Natural killer cell (primary cell): Measurements from ENCODE around the gene PGAP6. TPM values are rescaled to one million over a fixed set of nuclear protein-coding genes. Genes with fewer than 3 reads are reported as not detected.

ENCODE experiments used
- ATAC-seq, 3 donors: fragments of 150-1000 bp in 2 of 3; fragments of 200-7000 bp in 1 of 3; cut with Tn5 transposase; 1 replicate in 1 of 3; 2 replicates in 2 of 3; pipeline ENCODE4 v1.10.0; 2021; ENCODE audit warnings: mild to moderate bottlenecking in 2 of 3, moderate library complexity in 2 of 3
- DNase-seq, 2 donors: peaks; one replicate each; pipeline versions ENCODE4 v3.0.0 to v3.0.0-alpha.2; 2013 to 2021; ENCODE audit warnings: mixed read lengths in 1 of 2
- H3K27ac ChIP-seq: one replicate; pipeline ENCODE4 v1.5.1; 2013; ENCODE audit warnings: mild to moderate bottlenecking, low read length
- H3K27me3 ChIP-seq: one replicate; pipeline ENCODE4 v1.6.1; 2013; ENCODE audit warnings: low read length; ENCODE audit not compliant: control insufficient read depth, insufficient read depth
- H3K36me3 ChIP-seq: one replicate; pipeline ENCODE4 v1.6.1; 2013; ENCODE audit warnings: low read length; ENCODE audit not compliant: control insufficient read depth, insufficient read depth
- H3K4me1 ChIP-seq: one replicate; pipeline ENCODE4 v1.6.1; 2013; ENCODE audit warnings: low read length; ENCODE audit not compliant: control insufficient read depth, insufficient read depth
- H3K4me3 ChIP-seq: one replicate; pipeline ENCODE4 v1.5.1; 2013; ENCODE audit warnings: low read length
- H3K9me3 ChIP-seq: one replicate; pipeline ENCODE4 v1.6.1; 2013; ENCODE audit warnings: low read length; ENCODE audit not compliant: control insufficient read depth, insufficient read depth
- H3K27ac Mint-ChIP-seq, 2 donors: one replicate each; pipeline ENCODE4 v1.8.0; 2022; ENCODE audit warnings: mild to moderate bottlenecking in 2 of 2, mixed read lengths in 2 of 2, moderate library complexity in 1 of 2
- H3K27me3 Mint-ChIP-seq, 2 donors: one replicate each; pipeline ENCODE4 v1.8.0; 2022; ENCODE audit warnings: low read depth in 2 of 2, mixed read lengths in 2 of 2
- H3K36me3 Mint-ChIP-seq: one replicate; pipeline ENCODE4 v1.8.0; 2022; ENCODE audit warnings: mixed read lengths
- H3K4me1 Mint-ChIP-seq, 2 donors: one replicate each; pipeline ENCODE4 v1.8.0; 2022; ENCODE audit warnings: mixed read lengths in 2 of 2
- H3K4me3 Mint-ChIP-seq: one replicate; pipeline ENCODE4 v1.8.0; 2022; ENCODE audit warnings: mild to moderate bottlenecking, moderate library complexity, mixed read lengths
- H3K9me3 Mint-ChIP-seq, 2 donors: one replicate each; pipeline ENCODE4 v1.8.0; 2022; ENCODE audit warnings: mixed read lengths in 2 of 2
- WGBS: methylation state at CpG from one replicate; pipeline ENCODE4 v1.1.7; 2013; ENCODE audit warnings: missing lambda C conversion rate; ENCODE audit not compliant: insufficient coverage; 5-methylcytosine and 5-hydroxymethylcytosine counted together
- intact Hi-C: fragments of 100-400 bp; cut with micrococcal nuclease; formaldehyde crosslinking; loops from one replicate; pipeline ENCODE4 v1.14.2; 2022
- total RNA-seq, 4 donors: library from RNA; stranded (reverse); fragments of 120-200 nt in 1 of 4; gene quantifications; one replicate each; pipeline versions ENCODE4 v1.2.3 to v1.2.4, GENCODE V29; 2013 to 2022
- TF ChIP-seq, protein P1 (sequence below): fragments of 200-600 bp; IDR thresholded peaks from one replicate; pipeline ENCODE4 v1.8.0; 2022; ENCODE audit warnings: antibody characterized with exemption

The PGAP6 gene
- total RNA-seq, 3 donors from 2014 or later (not counting 1 experiment from before 2014, with no cell fraction given): 48.0 to 66.7 (median 54.2) TPM

DNA sequence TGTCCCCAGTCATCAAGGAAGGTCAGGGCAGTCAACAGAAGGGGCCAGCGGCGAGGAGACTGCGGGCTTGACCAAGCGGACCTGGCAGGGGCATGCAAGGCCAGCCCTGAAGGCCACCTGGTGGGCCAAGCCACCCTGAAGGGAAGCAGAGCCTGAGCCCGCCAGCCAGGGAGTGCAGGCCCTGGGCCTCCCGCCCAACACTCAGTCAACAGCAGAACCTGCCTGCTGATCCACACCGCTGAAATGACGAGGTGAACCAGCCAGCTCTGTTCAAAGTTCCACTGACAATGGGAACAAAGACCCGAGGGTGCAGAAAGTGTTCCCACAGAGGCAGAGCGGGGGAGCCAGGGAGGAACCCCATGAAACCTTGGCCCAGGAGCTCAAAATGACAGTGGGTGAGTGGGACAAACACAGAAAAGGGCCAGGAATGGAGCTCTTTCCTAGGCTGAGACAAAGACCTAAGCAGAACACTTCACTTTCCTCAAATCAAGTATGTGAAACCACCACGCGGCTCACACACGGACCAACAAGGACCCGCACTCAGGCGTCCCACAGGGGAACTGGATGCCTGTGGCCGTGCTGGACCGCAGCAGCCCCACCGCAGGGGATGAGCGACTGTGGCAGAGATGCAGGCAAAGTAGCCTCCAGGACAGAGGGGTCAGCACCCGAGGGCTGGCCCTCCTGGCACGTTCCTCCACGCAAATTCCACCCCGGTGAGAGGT lies 41.2 kb downstream of the PGAP6 start:
- H3K36me3 Mint-ChIP-seq: no peaks in the 10 kb centered on the region
- Histone ChIP-seq H3K9me3 (no peaks in the 10 kb centered on the region), H3K4me3 (no peak overlapping the region), H3K36me3 (peaks cover 12% of the 10 kb centered on the region), H3K27me3 (no peaks in the 10 kb centered on the region), H3K4me1 (peaks cover 92% of the 10 kb centered on the region), H3K27ac (peak overlapping the region; percentile 43)
- H3K27me3 Mint-ChIP-seq: no peaks in the 10 kb centered on the region
- DNase-seq: no peak
- intact Hi-C loops: no loop called here
- H3K4me3 Mint-ChIP-seq: peak overlapping the region; percentile 88
- H3K27ac Mint-ChIP-seq: peak overlapping the region; percentile 82 to 89
- 78% methylated on average over 23 of the region's 23 CpGs for whole genome bisulfite sequencing
- TF ChIP-seq, protein P1, sequence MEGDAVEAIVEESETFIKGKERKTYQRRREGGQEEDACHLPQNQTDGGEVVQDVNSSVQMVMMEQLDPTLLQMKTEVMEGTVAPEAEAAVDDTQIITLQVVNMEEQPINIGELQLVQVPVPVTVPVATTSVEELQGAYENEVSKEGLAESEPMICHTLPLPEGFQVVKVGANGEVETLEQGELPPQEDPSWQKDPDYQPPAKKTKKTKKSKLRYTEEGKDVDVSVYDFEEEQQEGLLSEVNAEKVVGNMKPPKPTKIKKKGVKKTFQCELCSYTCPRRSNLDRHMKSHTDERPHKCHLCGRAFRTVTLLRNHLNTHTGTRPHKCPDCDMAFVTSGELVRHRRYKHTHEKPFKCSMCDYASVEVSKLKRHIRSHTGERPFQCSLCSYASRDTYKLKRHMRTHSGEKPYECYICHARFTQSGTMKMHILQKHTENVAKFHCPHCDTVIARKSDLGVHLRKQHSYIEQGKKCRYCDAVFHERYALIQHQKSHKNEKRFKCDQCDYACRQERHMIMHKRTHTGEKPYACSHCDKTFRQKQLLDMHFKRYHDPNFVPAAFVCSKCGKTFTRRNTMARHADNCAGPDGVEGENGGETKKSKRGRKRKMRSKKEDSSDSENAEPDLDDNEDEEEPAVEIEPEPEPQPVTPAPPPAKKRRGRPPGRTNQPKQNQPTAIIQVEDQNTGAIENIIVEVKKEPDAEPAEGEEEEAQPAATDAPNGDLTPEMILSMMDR: no peak
- no peak for ATAC-seq
- no peaks in the 10 kb centered on the region for H3K9me3 Mint-ChIP-seq
- peaks cover 70 to 73% of the 10 kb centered on the region in 2 donors for H3K4me1 Mint-ChIP-seq

DNA sequence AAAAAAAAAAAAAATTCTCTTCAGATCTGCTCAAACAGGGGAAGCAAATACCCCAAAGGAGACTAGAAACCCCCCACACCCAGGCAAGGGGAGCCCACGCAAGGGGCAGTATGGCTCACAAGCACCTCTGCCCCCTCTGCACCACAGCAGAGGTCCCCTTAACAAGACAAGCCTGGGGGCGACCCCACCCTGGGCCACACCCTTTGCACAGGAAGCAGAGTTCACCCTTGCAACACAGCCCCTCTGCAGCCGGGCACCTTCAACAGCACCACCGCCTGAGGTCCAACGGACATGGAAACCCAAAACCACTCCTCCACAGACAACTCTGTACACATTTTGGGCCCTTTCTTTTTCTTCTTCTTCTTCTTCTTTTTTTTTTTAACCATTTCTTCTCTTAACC lies 42.1 kb downstream of the PGAP6 start:
- Mint-ChIP-seq H3K27me3 (no peaks in the 10 kb centered on the region), H3K36me3 (no peaks in the 10 kb centered on the region), H3K4me1 (peaks cover 70 to 73% of the 10 kb centered on the region in 2 donors), H3K27ac (peak overlapping the region; percentile 82 to 89), H3K4me3 (peak overlapping the region; percentile 88), H3K9me3 (no peaks in the 10 kb centered on the region)
- Histone ChIP-seq H3K36me3 (peaks cover 6% of the 10 kb centered on the region), H3K4me3 (no peak overlapping the region), H3K27me3 (no peaks in the 10 kb centered on the region), H3K27ac (peak overlapping the region; percentile 43), H3K9me3 (no peaks in the 10 kb centered on the region), H3K4me1 (peaks cover 89% of the 10 kb centered on the region)
- 4% methylated on average over 5 of the region's 5 CpGs for WGBS
- TF ChIP-seq, protein P1: no peak
- DNase-seq: peak in 1 of 2 donors; percentile 45
- intact Hi-C loops: no loop called here
- peak; percentile 24 to 59 (median 40) for ATAC-seq

DNA sequence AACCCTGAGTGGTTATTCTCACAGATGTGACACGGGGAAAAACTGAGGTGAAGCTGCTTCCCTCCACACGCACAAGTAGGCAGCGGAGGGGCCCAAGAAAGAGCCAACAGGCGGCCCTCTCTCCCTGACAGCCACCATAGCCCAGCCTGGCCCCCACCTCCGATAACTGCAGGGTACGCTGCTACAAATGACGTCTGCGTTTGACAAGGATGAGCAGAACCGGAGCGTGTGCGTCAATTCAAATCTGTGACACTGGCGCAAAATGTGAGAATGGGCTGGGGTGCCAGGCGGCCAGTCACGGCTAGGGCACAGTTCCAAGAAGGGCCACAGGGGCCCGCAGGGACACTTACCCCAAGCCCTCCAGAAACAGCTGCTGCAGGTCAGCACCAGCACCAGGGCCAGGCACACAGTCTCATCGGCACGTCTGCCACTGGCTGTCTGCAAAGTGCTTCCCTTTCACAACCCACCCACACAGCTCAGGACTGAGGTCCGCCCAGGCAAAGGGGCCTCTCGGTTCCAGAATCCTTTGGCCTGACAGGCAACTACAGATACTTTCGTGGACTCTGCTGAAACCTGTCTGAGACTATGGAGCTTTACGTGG lies 43.7 kb downstream of the PGAP6 start:
- no peaks in the 10 kb centered on the region for H3K9me3 ChIP-seq
- 73% methylated on average over 21 of the region's 21 CpGs for WGBS
- H3K4me3 ChIP-seq: no peak overlapping the region
- DNase-seq (peak in 1 of 2 donors; percentile 47), ATAC-seq (peak; percentile 69 to 80 (median 73))
- no peaks in the 10 kb centered on the region for H3K36me3 ChIP-seq
- TF ChIP-seq, protein P1: no peak
- peak overlapping the region; percentile 85 to 89 for H3K27ac Mint-ChIP-seq
- peaks cover 79 to 83% of the 10 kb centered on the region in 2 donors for H3K4me1 Mint-ChIP-seq
- no peaks in the 10 kb centered on the region for H3K27me3 ChIP-seq
- no peaks in the 10 kb centered on the region for H3K9me3 Mint-ChIP-seq
- no peaks in the 10 kb centered on the region for H3K36me3 Mint-ChIP-seq
- H3K4me1 ChIP-seq: peaks cover 83% of the 10 kb centered on the region
- intact Hi-C loops: no loop called here
- peak overlapping the region; percentile 88 for H3K4me3 Mint-ChIP-seq
- peak overlapping the region; percentile 94 for H3K27ac ChIP-seq
- H3K27me3 Mint-ChIP-seq: no peaks in the 10 kb centered on the region
